Measurements from ENCODE around the gene TEKT2. TPM values are rescaled to one million over a fixed set of nuclear protein-coding genes. Genes with fewer than 3 reads are reported as not detected.
A peak's percentile ranks its signal among the peaks of the same experiment; 100 is the strongest.

Gene TEKT2, protein sequence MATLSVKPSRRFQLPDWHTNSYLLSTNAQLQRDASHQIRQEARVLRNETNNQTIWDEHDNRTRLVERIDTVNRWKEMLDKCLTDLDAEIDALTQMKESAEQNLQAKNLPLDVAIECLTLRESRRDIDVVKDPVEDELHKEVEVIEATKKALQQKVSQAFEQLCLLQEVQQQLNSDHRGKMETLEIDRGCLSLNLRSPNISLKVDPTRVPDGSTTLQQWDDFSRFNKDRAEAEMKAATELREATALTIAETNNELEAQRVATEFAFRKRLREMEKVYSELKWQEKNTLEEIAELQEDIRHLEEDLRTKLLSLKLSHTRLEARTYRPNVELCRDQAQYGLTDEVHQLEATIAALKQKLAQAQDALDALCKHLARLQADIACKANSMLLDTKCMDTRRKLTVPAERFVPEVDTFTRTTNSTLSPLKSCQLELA
- total RNA-seq (0.38 and 0.90 TPM in 2 replicates), polyA plus RNA-seq (0.61 and 0.62 TPM in 2 replicates), polyA minus RNA-seq (0.30 and 0.46 TPM in 2 replicates), Bru-seq, nascent RNA (percentile 17 among the genes with signal in this experiment), BruChase-seq, experiment 1, labeled RNA remaining after a 6-hour chase (percentile 39 among the genes with signal in this experiment), BruChase-seq, experiment 2, labeled RNA remaining after a 2-hour chase (percentile 31 among the genes with signal in this experiment)
- polyA plus RNA-seq (2011; cell fraction: cytosol; rRNA removed): 0.14 and 0.23 TPM in 2 replicates
- 1.7 and 3.5 TPM in 2 replicates for polyA plus RNA-seq (2011; cell fraction: nucleus; rRNA removed)
- polyA plus RNA-seq (2012): 0.15 and 0.27 TPM in 2 replicates
- not detected for polyA minus RNA-seq (2011; cell fraction: cytosol; rRNA and poly(A)+ RNA removed)
- polyA minus RNA-seq (2011; cell fraction: nucleus; rRNA and poly(A)+ RNA removed): 0.34 and 0.82 TPM in 2 replicates
- long read RNA-seq: 0 reads

DNA sequence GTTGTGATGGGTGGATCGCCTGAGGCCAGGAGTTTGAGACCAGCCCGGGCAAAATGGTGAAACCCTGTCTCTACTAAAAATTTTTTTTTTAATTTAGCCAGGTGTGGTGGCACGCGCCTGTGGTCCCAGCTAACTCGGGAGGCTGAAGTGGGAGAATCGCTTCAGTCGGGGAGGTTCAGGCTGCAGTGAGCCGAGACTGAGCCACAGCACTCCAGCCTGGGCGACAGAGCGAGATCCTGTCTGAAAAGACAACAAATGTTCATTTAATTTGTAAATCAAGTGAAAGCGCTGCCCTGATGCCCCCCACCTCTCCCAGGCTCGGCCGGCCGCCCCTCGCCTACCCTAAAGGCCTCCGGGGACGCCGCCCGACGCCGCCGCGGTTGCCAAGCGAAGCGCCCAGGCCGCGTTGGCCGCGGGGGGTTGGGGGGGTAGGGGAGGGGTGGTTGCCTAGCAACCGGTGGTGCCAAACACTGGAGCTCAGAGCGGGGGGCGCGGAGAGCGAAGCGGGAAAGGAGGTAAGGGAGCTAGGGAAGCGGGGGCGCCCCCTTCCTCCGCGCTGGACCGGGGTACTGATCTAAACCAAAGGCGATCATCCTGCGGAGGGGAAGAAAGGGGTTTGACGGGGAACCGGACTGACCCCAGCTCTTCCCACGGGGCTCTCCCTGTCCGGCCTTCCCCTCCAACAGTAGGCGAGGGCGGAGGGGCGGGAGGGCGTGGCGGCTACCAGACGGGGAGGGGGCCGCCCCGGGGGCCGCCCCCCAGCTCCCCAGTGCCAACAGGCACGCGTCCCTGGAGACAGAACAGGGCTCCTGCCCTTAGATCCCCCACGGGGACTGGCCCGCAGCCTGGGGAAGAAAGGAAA lies at the start of gene TEKT2:
TSS of gene TEKT2 (plus strand) at position 460 of the 862 bp plus-strand sequence. CDS start 828 bp downstream, outside the sequence.
- H3K79me2 ChIP-seq (ENCODE audit: control insufficient read depth, insufficient read depth, low read length): no peaks in the 10 kb centered on the region
- peak; percentile 52 for DNase-seq (ENCODE audit: low read depth, low spot score)
- no peaks in the 10 kb centered on the region for H4K20me1 ChIP-seq (replicated peaks; ENCODE audit: control insufficient read depth, extremely low read depth, insufficient read depth, low read length)
- no peaks in the 10 kb centered on the region for H3K9me1 ChIP-seq (replicated peaks; ENCODE audit: control insufficient read depth, extremely low read depth, insufficient read depth, low read length)
- peaks cover 2% of the 10 kb centered on the region for H3K4me1 ChIP-seq (ENCODE audit: control insufficient read depth, extremely low read depth, insufficient read depth, low read length)
- peak within 1 kb of the TSS; percentile 89 for H2AFZ ChIP-seq (ENCODE audit: low read depth, low read length)
- ChIA-PET CTCF (interaction anchor here (0.8 to 1.8 kb wide), 4 partner anchors 12 to 201 kb away, joined by 3 to 5 read pairs (median 4); partner anchors contain the start of gene AGO1), POLR2A (interaction anchor here (0.6 kb wide), 1 partner anchor 10 kb away, joined by 4 read pairs; no protein-coding TSS in a partner anchor)
- BruUV-seq (replicated peaks): no TSS peak
- dilution Hi-C loops (cut with MboI; ENCODE audit: extremely low pct_ligation_motif_present, low sequenced_read_pairs): no loop called here
- no peak within 1 kb of the TSS for H3K27ac ChIP-seq (ENCODE audit: insufficient read depth, low read depth, low read length)
- peak within 1 kb of the TSS; percentile 60 for H3K9ac ChIP-seq (replicated peaks; ENCODE audit: extremely low read depth, insufficient read depth, low read length)
- H3K36me3 ChIP-seq (ENCODE audit: control insufficient read depth in 2 of 2, extremely low read depth in 1 of 2, insufficient read depth in 2 of 2, low read length in 2 of 2): no peaks in the 10 kb centered on the region
- H3K4me3 ChIP-seq (replicated peaks in 1 of 3; ENCODE audit: insufficient read depth in 1 of 3, low read depth in 1 of 3, low read length in 3 of 3): peak within 1 kb of the TSS; percentile 39 to 58 (median 51)
- intact Hi-C loops (cut with micrococcal nuclease): no loop called here
- H3K27me3 ChIP-seq (ENCODE audit: control insufficient read depth in 2 of 2, insufficient read depth in 2 of 2, low read length in 2 of 2): no peaks in the 10 kb centered on the region
- H3K4me2 ChIP-seq (ENCODE audit: insufficient read depth, low read length): peak within 1 kb of the TSS; percentile 67
- peak; percentile 53 for FAIRE-seq
- H3K9me3 ChIP-seq (replicated peaks; ENCODE audit: control insufficient read depth, insufficient read depth, low read length): no peaks in the 10 kb centered on the region
- TF ChIP-seq GATA2 (IDR thresholded peaks at IDR 0.05; ENCODE audit: insufficient read depth, insufficient read length, low read depth, low read length): no peak
- no peak for TF ChIP-seq JUN (IDR thresholded peaks at IDR 0.05; ENCODE audit: borderline replicate concordance, insufficient read depth, insufficient read length, low read depth)
- TF ChIP-seq POLR2A (IDR thresholded peaks at IDR 0.05; ENCODE audit: low read depth, low read length): no peak
- peak; percentile 35 for TF ChIP-seq EZH2 (IDR thresholded peaks at IDR 0.05; ENCODE audit: borderline replicate concordance, low read depth, low read length, severe bottlenecking)
